Measurements from ENCODE around the gene DUSP1.
"Not testable (repeated sequence)": the region's sequence is repeated elsewhere in the genome, so short reads cannot be mapped to it uniquely, and the experiment has no call there.

Gene DUSP1

GRCh38 chr5:172770675-172771438 lies at the start of gene DUSP1:
Gene DUSP1 (minus strand): TSS chr5:172771195. CDS start chr5:172770952, 243 bp downstream.
- DNase-seq = peak; percentile 84

GRCh38 chr5:172820046-172820767 lies 49.2 kb upstream of the DUSP1 start:
- DNase-seq = no peak

- DNase-seq = no peak
Observed at GRCh38 chr5:172819569-172819968, 48.6 kb upstream of the DUSP1 start.

- no peak for DNase-seq
Observed at GRCh38 chr5:172818081-172818480, 47.1 kb upstream of the DUSP1 start.

GRCh38 chr5:172817664-172818063 lies 46.7 kb upstream of the DUSP1 start:
- no peak for DNase-seq

- DNase-seq = no peak
Observed at GRCh38 chr5:172816925-172817562, 46.0 kb upstream of the DUSP1 start.

- no peak for DNase-seq
Observed at GRCh38 chr5:172815631-172816030, 44.6 kb upstream of the DUSP1 start.

GRCh38 chr5:172810996-172811395 lies 40.0 kb upstream of the DUSP1 start:
- not testable (repeated sequence) for DNase-seq

- DNase-seq = no peak
Observed at GRCh38 chr5:172809774-172810173, 38.8 kb upstream of the DUSP1 start.

GRCh38 chr5:172807766-172808311 lies 36.8 kb upstream of the DUSP1 start:
- DNase-seq = no peak

- DNase-seq = no peak
Observed at GRCh38 chr5:172806897-172807672, 36.1 kb upstream of the DUSP1 start.

GRCh38 chr5:172805736-172806255 lies 34.8 kb upstream of the DUSP1 start:
- DNase-seq = no peak

- no peak for DNase-seq
Observed at GRCh38 chr5:172805018-172805683, 34.2 kb upstream of the DUSP1 start.

- DNase-seq = no peak
Observed at GRCh38 chr5:172802567-172803176, 31.7 kb upstream of the DUSP1 start.

GRCh38 chr5:172802112-172802511 lies 31.1 kb upstream of the DUSP1 start:
- DNase-seq = no peak

- no peak for DNase-seq
Observed at GRCh38 chr5:172801179-172801671, 30.2 kb upstream of the DUSP1 start.

GRCh38 chr5:172800088-172800551 lies 29.1 kb upstream of the DUSP1 start:
- DNase-seq = no peak

- no peak for DNase-seq
Observed at GRCh38 chr5:172799416-172799815, 28.4 kb upstream of the DUSP1 start.

GRCh38 chr5:172798422-172799215 lies 27.6 kb upstream of the DUSP1 start:
- no peak for DNase-seq

GRCh38 chr5:172797771-172798191 lies 26.8 kb upstream of the DUSP1 start:
- DNase-seq = no peak

Data from NCI-H1092 (cell line).